Measurements from ENCODE around the gene IGHMBP2. TPM values are rescaled to one million over a fixed set of nuclear protein-coding genes. Genes with fewer than 3 reads are reported as not detected.

IGHMBP2 gene
- total RNA-seq, 4 donors from 2014 or later = 30.2 to 59.5 (median 49.2) TPM

- H3K36me3 ChIP-seq = peaks cover 0 to 96% (median 0%) of the 10 kb centered on the region in 3 donors
- peaks cover 0 to 20% (median 2%) of the 10 kb centered on the region in 4 donors for H3K9me3 ChIP-seq
- H3K4me1 ChIP-seq = peaks cover 0 to 10% (median 0%) of the 10 kb centered on the region in 4 donors
- peak overlapping the region in 1 of 4 donors; percentile 48 for H3K27ac ChIP-seq
- DNase-seq = no peak
- H3K27me3 ChIP-seq = no peaks in the 10 kb centered on the region
- no peak overlapping the region for H3K4me3 ChIP-seq
- no peak for TF ChIP-seq CTCF (IDR thresholded peaks at IDR 0.05)
- TF ChIP-seq POLR2A (IDR thresholded peaks at IDR 0.05) = no peak
Measured at GRCh38 chr11:68924073-68924925, 20.6 kb downstream of the IGHMBP2 start.

GRCh38 chr11:68925611-68926010, 21.9 kb downstream of the IGHMBP2 start:
- Histone ChIP-seq H3K9me3 (peaks cover 0 to 20% (median 2%) of the 10 kb centered on the region in 4 donors), H3K4me3 (no peak overlapping the region), H3K27ac (peak overlapping the region in 1 of 4 donors; percentile 26), H3K36me3 (peaks cover 0 to 96% (median 0%) of the 10 kb centered on the region in 3 donors), H3K4me1 (peaks cover 0 to 10% (median 0%) of the 10 kb centered on the region in 4 donors), H3K27me3 (no peaks in the 10 kb centered on the region)
- TF ChIP-seq POLR2A (IDR thresholded peaks at IDR 0.05) (no peak), CTCF (IDR thresholded peaks at IDR 0.05) (no peak)
- DNase-seq = no peak

GRCh38 chr11:68927280-68928135, 23.8 kb downstream of the IGHMBP2 start:
- TF ChIP-seq POLR2A (IDR thresholded peaks at IDR 0.05) = no peak
- Histone ChIP-seq H3K9me3 (peaks cover 0 to 20% (median 2%) of the 10 kb centered on the region in 4 donors), H3K4me3 (no peak overlapping the region), H3K27me3 (no peaks in the 10 kb centered on the region), H3K36me3 (peaks cover 0 to 93% (median 0%) of the 10 kb centered on the region in 3 donors), H3K27ac (peak overlapping the region in 2 of 4 donors; percentile 7 to 60), H3K4me1 (peaks cover 0 to 10% (median 0%) of the 10 kb centered on the region in 4 donors)
- DNase-seq = peak in 1 of 3 donors; percentile 54

GRCh38 chr11:68928136-68928880, 24.6 kb downstream of the IGHMBP2 start:
- Histone ChIP-seq H3K27ac (peak overlapping the region in 2 of 4 donors; percentile 7 to 60), H3K27me3 (no peaks in the 10 kb centered on the region), H3K4me3 (no peak overlapping the region), H3K4me1 (peaks cover 0 to 10% (median 0%) of the 10 kb centered on the region in 4 donors), H3K9me3 (peaks cover 0 to 20% (median 2%) of the 10 kb centered on the region in 4 donors), H3K36me3 (peaks cover 0 to 85% (median 0%) of the 10 kb centered on the region in 3 donors)
- TF ChIP-seq POLR2A (IDR thresholded peaks at IDR 0.05) (no peak), CTCF (IDR thresholded peaks at IDR 0.05) (no peak)
- no peak for DNase-seq

- no peak for DNase-seq
- Histone ChIP-seq H3K27ac (peak overlapping the region in 1 of 4 donors; percentile 60), H3K4me1 (peaks cover 0 to 10% (median 0%) of the 10 kb centered on the region in 4 donors), H3K36me3 (peaks cover 0 to 86% (median 0%) of the 10 kb centered on the region in 3 donors), H3K4me3 (no peak overlapping the region), H3K27me3 (no peaks in the 10 kb centered on the region), H3K9me3 (peaks cover 0 to 19% (median 0%) of the 10 kb centered on the region in 4 donors)
- TF ChIP-seq CTCF (IDR thresholded peaks at IDR 0.05) = no peak
Measured at GRCh38 chr11:68929135-68929534, 25.4 kb downstream of the IGHMBP2 start.
